Subcutaneous adipose tissue (tissue), 4 donors: ENCODE measurements around the gene GART. TPM values are rescaled to one million over a fixed set of nuclear protein-coding genes. Genes with fewer than 3 reads are reported as not detected.

Experiments used
- total RNA-seq, 4 donors: library from RNA; depleted of rRNA; stranded (reverse); fragments of >200 nt; gene quantifications; one replicate each; pipeline ENCODE4 v1.1.0, GENCODE V29; 2016
- TF ChIP-seq, protein P1 (sequence below): fragments of 450-650 bp; IDR thresholded peaks from one replicate; pipeline ENCODE4 v1.5.1; 2016; ENCODE audit warnings: low read depth, mild to moderate bottlenecking, control low read depth, antibody characterized with exemption, moderate library complexity

Gene GART
- total RNA-seq, 4 donors from 2014 or later = 92.9 to 192 (median 128) TPM

DNA sequence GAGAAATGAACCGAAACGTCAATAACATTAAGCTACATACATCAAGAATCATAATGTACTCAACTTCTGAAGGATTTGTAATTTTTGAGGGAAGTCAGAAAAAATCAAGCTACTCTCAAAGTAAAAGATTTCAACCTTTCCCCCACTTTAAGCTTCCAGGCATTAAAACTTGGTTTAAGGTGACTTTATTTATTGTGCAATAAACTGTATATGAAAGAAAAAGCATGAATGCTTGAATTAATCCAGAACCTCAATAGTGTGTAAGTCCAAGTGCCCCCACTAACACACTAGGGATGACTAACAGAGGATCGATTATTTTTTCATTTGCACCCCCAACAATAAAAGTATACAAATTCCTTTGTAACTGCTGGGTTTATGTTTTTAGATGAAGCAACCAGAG is 10.9 kb downstream of the GART start:
- TF ChIP-seq, protein P1, sequence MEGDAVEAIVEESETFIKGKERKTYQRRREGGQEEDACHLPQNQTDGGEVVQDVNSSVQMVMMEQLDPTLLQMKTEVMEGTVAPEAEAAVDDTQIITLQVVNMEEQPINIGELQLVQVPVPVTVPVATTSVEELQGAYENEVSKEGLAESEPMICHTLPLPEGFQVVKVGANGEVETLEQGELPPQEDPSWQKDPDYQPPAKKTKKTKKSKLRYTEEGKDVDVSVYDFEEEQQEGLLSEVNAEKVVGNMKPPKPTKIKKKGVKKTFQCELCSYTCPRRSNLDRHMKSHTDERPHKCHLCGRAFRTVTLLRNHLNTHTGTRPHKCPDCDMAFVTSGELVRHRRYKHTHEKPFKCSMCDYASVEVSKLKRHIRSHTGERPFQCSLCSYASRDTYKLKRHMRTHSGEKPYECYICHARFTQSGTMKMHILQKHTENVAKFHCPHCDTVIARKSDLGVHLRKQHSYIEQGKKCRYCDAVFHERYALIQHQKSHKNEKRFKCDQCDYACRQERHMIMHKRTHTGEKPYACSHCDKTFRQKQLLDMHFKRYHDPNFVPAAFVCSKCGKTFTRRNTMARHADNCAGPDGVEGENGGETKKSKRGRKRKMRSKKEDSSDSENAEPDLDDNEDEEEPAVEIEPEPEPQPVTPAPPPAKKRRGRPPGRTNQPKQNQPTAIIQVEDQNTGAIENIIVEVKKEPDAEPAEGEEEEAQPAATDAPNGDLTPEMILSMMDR = no peak

DNA sequence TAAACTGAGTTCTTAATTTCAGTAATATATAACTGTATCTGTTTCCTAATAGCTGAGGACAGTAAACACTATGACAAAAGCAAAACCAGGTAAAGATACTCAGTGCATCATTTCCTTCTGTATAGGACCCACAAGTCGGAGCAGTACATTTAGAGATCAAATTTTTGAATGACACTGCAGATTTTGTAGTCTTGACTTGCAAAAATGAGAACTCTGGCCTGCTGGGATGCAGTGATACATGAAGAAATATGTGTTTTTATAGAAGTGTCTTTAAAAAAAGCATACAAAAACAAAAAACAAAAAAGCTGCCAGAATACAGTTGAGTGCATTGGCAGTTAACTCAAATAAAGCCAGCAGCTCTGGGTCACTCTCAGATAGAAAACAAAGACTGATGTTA is 19.0 kb downstream of the GART start:
- TF ChIP-seq, protein P1 = no peak

DNA sequence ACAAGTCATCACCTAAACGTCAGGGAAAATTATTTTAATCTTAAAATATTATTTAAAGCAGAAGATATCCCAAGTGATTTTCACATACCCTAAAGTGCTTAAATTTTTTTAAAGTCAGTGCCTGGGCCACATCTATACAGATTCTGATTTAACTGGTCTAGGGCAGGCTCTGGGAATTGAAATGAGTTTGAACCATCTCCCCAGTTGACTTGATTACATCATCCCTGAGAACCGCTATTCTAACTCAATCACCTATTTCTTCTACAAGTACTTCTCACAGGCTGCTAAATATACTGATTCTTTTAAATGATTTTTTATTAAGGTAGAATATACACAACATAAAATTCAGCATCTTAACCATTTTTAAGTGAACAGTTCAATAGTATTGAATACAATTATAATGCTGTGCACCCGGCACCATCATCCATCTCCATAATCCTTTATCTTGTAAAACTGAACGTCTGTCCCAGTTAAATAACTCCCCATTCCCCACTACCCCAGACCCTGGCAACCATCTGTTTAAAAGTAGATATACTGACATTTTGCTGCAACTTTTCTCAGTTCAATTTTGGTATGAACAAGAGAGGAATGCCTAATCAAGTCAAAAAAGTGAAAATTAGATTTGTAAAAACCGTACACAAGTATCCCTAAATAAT is 19.5 kb downstream of the GART start:
- TF ChIP-seq, protein P1 = no peak

DNA sequence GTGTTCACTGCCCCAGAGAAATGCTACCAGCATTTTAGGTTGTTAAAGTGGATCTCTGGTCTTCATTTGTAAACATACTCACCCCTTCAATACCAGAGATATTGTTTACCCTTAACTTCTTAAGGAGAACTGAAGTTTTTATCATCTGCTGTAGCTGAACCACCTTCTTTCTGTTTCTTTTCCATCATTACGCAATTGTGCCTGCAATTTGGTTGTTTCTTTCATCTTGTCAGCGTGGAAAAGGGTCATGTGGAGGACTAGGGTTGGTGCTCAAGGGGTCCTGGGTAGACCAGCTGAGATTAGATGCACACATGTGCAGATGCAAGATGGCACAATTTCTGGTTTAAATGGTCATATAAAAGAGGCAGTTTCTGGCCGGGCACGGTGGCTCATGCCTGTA is 23.0 kb downstream of the GART start:
- TF ChIP-seq, protein P1 = no peak

DNA sequence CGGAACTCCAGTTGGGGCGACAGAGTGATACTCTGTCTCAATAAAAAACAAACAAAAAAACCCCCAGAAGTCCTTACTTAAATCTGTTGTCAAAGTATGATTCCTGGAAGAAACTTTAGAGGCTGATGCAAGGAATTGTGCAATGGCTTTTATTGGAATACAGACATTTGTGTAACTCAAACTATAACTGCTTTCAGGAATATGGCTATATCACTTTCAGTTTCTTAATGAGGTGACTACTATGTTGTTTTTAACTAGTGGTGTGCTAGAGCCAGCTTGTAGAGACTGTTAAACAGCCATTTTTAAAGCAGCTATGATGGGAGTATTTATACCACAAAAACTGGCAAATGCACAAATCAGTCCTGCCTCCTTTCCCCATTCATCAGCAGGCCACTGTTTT is 27.7 kb downstream of the GART start:
- TF ChIP-seq, protein P1 = no peak

DNA sequence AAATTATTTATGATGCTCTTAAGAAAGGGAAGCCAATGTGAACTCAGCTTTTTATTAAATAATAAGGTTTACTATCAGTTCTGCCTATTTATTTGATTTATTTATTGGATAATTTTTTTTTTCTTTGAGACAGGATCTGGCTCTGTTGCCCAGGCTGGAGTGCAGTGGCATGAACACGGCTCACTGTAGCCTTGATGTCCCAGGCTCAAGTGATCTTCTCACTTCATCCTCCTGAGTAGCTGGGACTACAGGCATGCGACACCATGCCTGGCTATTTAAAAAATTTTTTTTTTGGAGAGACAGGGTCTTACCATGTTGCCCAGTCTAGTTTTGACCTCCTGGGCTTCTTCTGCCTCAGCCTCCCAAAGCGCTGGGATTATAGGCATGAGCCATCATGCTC is 29.4 kb downstream of the GART start:
- TF ChIP-seq, protein P1 = no peak

DNA sequence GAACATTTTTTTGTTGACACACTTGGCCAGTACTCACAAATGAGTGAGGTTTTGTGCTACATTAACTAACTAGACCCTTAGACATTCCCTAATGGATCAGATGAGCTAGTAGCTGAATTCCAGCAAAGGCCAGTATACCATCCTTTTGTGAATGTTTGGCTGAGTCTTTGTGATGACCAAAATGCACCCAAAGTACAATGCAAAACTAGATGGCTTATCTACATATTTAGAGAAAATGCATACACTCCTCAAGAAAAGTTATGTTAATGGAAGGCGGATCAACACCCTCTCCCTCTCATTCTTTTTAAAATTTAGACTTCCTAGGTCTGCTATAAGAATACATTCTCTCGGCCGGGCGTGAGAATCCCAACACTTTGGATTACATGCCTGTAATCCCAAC is 30.3 kb downstream of the GART start:
- TF ChIP-seq, protein P1 = no peak
